Stimulated activated CD4-positive, alpha-beta T cell treated with anti-CD3 and anti-CD28 coated beads, Interleukin-1b, Interleukin-23, amount 100 ng/mL, for 4 hours (primary cell): ENCODE data around the gene VPS33B.
A peak's percentile ranks its signal among the peaks of the same experiment; 100 is the strongest.

Source experiments
- DNase-seq, 2 donors: peaks; one replicate each; pipeline ENCODE4 v3.0.0-alpha.2; 2020; ENCODE audit warnings: low read depth in 2 of 2

The VPS33B gene

DNA sequence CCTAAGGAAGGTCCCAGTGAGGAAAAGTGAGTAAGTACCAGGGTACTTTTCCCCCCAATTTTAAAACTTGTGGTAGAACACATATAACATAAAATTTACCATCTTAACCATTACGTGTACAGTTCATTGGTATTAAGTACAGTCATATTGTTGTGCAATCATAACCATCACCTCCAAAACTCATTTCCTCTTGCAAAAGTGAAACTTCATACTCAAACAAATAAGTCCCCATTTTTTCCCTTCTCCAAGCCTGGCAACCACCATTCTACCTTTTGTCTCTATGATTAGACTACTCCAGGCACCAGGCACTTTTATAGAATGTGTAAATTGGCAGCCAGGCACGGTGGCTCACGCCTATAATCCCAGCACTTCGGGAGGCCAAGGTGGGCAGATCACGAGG, 40.3 kb downstream of the VPS33B start:
- no peak for DNase-seq

- no peak for DNase-seq
These were observed 40.7 kb downstream of the VPS33B start for GRCh38 chr15:90981681-90982080.

DNA sequence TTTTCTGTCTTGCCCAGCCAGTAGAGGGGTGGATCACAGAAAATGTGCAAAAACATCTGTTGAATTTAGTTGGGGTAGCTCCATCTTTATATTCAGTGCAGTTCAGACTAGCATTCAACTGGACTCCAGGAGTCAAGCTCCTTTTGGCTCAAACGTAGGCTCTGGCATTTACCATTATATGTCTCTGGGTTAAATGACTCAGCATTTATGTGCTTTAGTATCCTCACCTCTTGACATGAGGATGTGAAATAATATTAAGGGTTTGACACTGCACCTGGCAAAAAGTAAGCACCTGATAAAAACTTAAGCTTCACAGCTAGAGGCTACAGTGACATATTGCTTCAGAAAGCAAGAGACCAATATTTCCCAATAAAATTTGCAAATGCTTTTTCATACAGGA, 42.8 kb downstream of the VPS33B start:
- DNase-seq = no peak

GRCh38 chr15:90974216-90974615, 48.2 kb downstream of the VPS33B start:
- DNase-seq = no peak

- no peak for DNase-seq
These were observed 50.3 kb downstream of the VPS33B start for GRCh38 chr15:90972133-90972532.

DNA sequence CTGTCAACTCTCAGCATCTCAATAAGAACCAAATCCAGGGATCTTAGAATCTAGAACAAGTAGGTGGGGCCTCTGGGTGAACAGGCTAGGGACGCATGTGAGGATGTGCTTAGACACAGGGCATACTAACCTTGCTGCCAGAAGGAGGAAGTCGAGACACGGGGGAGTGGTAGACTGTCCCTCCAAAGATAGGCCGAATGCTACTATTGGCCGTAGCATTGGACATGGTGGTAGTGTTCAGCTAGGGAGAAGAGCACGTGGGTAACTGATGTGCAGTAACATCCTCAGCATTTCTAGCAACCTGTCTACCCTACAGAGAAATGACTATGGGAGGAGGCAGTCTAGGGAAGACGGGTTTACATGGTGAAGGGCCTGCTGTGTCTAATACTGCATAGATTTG, 52.1 kb downstream of the VPS33B start:
- DNase-seq = no peak

- no peak for DNase-seq
These were observed 54.0 kb downstream of the VPS33B start for GRCh38 chr15:90968434-90968833.

DNA sequence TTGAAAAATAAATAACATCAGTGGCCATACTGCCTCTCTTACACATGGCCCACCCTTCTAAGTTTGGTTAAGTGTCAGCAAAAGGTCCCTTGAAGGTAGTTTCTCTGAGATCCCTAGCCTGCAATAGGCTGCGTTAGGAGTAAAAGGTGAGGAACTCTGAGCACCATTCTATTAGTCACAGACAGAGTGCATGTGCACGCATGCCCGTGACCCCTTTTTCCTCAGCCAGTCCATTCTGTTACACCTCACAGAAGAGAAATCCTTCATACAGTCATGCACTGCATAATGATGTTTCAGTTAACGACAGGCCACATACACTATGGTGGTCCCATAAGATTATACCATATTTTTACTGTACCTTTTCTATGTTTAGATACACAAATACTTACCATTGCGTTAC, 55.2 kb downstream of the VPS33B start:
- no peak for DNase-seq

GRCh38 chr15:90966262-90966661, 56.1 kb downstream of the VPS33B start:
- no peak for DNase-seq

DNA sequence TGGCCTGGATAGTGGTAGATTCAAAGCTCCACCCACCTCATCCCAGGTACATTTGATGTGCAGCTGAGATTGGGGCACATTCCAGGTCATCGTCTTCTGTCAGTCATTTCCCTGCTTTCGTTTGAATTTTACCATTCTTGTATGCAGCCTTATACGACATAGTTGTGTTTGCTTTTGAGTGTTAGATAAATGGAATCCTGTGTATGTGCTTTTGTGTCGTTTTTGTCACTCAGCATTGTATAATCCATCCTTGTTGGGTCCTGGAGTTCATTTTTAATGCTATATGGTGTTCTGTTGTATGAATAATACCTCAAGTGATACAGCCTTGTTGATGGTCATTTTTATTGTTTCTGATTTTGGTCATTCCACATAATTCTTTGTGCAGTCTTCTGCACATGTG, 60.4 kb downstream of the VPS33B start:
- DNase-seq = no peak

GRCh38 chr15:90960298-90961091, 61.9 kb downstream of the VPS33B start:
- no peak for DNase-seq

- DNase-seq = no peak
These were observed 62.5 kb downstream of the VPS33B start for GRCh38 chr15:90959894-90960293.

DNA sequence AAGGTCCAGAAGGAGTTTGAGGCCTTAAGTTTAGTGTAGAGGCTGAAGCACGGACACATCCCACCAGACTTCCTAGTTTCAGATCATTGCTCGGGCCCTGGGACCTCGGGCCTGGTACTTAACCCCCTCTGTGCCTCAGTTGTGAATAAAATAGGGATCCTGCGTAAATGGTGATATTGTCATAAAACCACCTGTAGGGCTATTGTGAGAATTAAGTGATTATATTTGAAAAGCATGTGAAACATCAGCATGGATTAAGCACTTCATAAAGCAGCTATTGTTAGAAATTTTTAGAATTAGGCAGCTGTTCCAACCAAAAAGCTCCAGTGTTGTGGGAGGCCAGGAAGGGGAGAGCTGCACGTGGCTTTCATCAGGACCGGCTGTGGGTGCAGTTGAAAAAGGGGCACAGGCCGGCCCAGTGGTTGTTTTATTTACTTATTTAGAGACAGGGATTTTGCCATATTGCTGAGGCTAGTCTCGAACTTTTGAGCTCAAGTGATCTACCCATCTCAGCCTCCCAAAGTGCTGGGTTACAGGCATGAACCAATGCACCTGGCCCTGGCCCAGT, 63.3 kb downstream of the VPS33B start:
- DNase-seq = no peak

- no peak for DNase-seq
These were observed 64.6 kb downstream of the VPS33B start for GRCh38 chr15:90957791-90958190.

GRCh38 chr15:90957031-90957790, 65.2 kb downstream of the VPS33B start:
- DNase-seq = no peak

GRCh38 chr15:90956274-90957030, 65.9 kb downstream of the VPS33B start:
- DNase-seq = peak; percentile 52 to 62

- DNase-seq = no peak
These were observed 66.6 kb downstream of the VPS33B start for GRCh38 chr15:90955624-90956273.

DNA sequence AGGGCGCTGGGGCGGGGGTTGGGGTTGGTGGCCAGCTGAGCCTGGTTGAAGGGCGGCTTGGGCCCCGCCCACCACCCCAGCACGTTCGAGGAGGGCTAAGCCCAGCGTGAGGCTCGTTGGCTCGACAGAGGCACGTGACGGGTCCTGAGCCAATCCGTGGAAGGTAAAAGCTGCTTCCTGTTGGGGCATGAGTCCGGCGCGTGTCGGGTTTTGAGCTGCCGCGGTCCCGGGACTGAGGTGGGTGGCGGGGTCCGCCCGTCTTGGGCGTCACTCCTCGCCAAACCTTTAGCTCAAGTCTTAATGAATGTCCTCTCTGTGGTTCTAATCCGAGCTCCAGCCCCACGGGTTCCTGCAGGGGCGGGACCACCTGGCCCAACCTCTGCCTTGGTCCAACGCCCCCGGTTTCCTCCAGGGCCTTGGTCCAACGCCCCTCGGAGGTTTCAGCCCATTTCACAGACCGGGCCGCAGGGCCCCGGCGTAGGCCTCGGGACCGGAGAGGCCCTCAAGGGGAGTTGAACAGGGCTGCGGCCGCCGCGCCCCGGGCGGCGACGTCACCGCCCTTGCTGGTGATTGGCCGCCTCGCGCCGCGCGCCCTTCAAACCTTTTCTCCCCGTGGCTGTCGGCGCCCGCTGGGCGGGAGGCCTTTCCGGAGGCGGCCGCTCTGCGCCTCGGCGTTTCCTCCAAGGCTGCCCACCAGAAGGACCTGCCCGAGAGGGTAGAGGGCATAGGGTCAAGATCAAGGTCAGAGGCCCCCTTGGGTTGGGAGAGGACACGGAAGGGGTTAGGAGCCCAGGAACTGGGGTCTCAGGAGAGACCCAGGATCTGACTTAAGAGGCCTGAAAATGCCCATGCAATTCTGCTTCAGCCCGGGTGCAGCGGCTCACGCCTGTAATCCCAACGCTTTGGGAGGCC, 67.4 kb downstream of the VPS33B start, which contains the start of gene RCCD1:
Gene RCCD1, plus strand, starts transcription at position 173 of the 912 bp plus-strand sequence. CDS start 1,851 bp downstream, outside the sequence.
- peak; percentile 77 to 81 for DNase-seq

GRCh38 chr15:90953947-90954711, 68.3 kb downstream of the VPS33B start:
- no peak for DNase-seq
